Measurements from ENCODE around the gene ITM2B. TPM values are rescaled to one million over a fixed set of nuclear protein-coding genes. Genes with fewer than 3 reads are reported as not detected.
"Not testable (repeated sequence)": the region's sequence is repeated elsewhere in the genome, so short reads cannot be mapped to it uniquely, and the experiment has no call there.

The ITM2B gene
- total RNA-seq, 1 donor from 2014 or later: 244 TPM

- no peak for DNase-seq (ENCODE audit: low spot score in 2 of 2, unreplicated experiment in 2 of 2)
- no peak for TF ChIP-seq CTCF (IDR thresholded peaks at IDR 0.05; ENCODE audit: unreplicated experiment)
- H3K27ac Mint-ChIP-seq: no peak overlapping the region
- no peak overlapping the region for H3K4me3 Mint-ChIP-seq
- H3K36me3 Mint-ChIP-seq: no peaks in the 10 kb centered on the region
- no peaks in the 10 kb centered on the region for H3K4me1 Mint-ChIP-seq
- H3K9me3 Mint-ChIP-seq: no peaks in the 10 kb centered on the region
- H3K27me3 Mint-ChIP-seq (ENCODE audit: low read depth): peaks cover 2% of the 10 kb centered on the region
Measured at GRCh38 chr13:48188601-48189000, 44.4 kb upstream of the ITM2B start.

DNA sequence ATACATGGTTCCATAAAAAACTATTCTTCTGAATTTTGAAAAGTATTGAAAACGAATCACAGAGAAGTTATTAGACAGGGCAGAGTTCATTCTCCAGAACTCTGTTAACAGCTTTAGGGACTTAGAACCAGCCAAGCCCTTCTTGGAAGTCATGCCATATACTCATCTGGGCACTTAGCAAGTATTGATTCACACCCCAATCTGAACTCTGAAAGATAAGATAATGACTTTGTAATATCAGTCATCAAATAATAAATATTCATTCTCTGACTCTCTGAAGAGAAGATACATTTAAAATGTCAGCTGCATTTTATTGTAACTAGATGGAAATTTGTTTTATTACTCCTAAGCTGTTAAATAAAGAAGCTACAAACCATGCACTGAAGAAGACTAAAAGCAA, 43.8 kb upstream of the ITM2B start:
- no peak for TF ChIP-seq CTCF (IDR thresholded peaks at IDR 0.05; ENCODE audit: unreplicated experiment)
- no peak overlapping the region for H3K4me3 Mint-ChIP-seq
- no peak for DNase-seq (ENCODE audit: low spot score in 2 of 2, unreplicated experiment in 2 of 2)
- peaks cover 2% of the 10 kb centered on the region for H3K27me3 Mint-ChIP-seq (ENCODE audit: low read depth)
- H3K27ac Mint-ChIP-seq: no peak overlapping the region
- no peaks in the 10 kb centered on the region for H3K4me1 Mint-ChIP-seq
- H3K36me3 Mint-ChIP-seq: no peaks in the 10 kb centered on the region
- no peaks in the 10 kb centered on the region for H3K9me3 Mint-ChIP-seq

DNA sequence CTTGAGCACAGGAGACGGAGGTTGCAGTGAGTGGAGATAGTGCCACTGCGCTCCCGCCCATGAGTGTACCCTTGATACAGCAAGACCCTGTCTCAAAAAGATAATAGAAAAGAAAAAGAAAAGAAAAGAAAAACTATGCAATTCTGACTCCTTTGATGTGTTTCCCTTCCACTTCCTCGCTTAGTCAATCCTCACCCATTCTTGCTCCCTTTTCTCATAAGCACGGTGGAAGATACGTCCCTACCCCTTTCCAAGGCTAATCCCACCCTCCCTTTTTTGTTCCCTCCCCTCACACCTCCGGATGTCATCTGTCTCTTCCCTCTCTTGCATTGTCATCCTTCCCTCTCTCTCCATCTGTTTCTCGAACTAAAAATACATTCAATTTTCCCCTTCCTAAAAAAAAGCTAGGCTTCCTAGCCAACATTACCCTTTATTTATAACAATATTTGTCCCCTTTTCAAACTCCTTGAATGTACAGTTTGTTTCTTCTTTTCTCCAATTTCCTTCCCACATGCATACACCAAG, 40.5 kb upstream of the ITM2B start:
- TF ChIP-seq CTCF (IDR thresholded peaks at IDR 0.05; ENCODE audit: unreplicated experiment): no peak
- H3K27me3 Mint-ChIP-seq (ENCODE audit: low read depth): peaks cover 2% of the 10 kb centered on the region
- no peak for DNase-seq (ENCODE audit: low spot score in 2 of 2, unreplicated experiment in 2 of 2)
- H3K36me3 Mint-ChIP-seq: no peaks in the 10 kb centered on the region
- H3K4me1 Mint-ChIP-seq: no peaks in the 10 kb centered on the region
- no peak overlapping the region for H3K4me3 Mint-ChIP-seq
- no peak overlapping the region for H3K27ac Mint-ChIP-seq
- peaks cover 5% of the 10 kb centered on the region for H3K9me3 Mint-ChIP-seq

DNA sequence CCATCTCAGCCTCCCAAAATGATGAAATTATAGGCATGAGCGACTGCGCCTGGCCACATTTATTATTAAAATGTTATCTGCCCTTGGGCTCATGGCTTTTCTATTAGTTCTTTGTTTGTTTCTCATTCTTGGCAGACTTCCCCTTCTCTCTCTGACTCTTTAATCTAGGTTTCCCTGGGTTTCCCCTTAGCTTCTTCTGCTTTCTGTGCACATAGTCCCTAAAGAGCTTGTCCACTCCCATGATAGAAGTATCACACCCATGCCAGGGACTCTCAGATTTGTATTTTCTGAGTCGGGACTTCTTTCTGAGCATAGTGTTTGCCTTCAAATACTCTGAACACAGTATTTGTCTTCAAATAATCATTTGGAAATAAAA, 38.6 kb upstream of the ITM2B start:
- H3K27ac Mint-ChIP-seq: no peak overlapping the region
- H3K36me3 Mint-ChIP-seq: no peaks in the 10 kb centered on the region
- no peak for TF ChIP-seq CTCF (IDR thresholded peaks at IDR 0.05; ENCODE audit: unreplicated experiment)
- no peaks in the 10 kb centered on the region for H3K27me3 Mint-ChIP-seq (ENCODE audit: low read depth)
- no peak overlapping the region for H3K4me3 Mint-ChIP-seq
- DNase-seq (ENCODE audit: low spot score in 2 of 2, unreplicated experiment in 2 of 2): no peak
- H3K4me1 Mint-ChIP-seq: no peaks in the 10 kb centered on the region
- peaks cover 5% of the 10 kb centered on the region for H3K9me3 Mint-ChIP-seq

- Mint-ChIP-seq H3K27ac (no peak overlapping the region), H3K9me3 (peaks cover 21% of the 10 kb centered on the region), H3K36me3 (no peaks in the 10 kb centered on the region), H3K4me1 (no peaks in the 10 kb centered on the region), H3K4me3 (no peak overlapping the region), H3K27me3 (ENCODE audit: low read depth) (peaks cover 6% of the 10 kb centered on the region)
- TF ChIP-seq CTCF (IDR thresholded peaks at IDR 0.05; ENCODE audit: unreplicated experiment): no peak
- DNase-seq (ENCODE audit: low spot score in 2 of 2, unreplicated experiment in 2 of 2): no peak
Measured at GRCh38 chr13:48199404-48199946, 33.5 kb upstream of the ITM2B start.

DNA sequence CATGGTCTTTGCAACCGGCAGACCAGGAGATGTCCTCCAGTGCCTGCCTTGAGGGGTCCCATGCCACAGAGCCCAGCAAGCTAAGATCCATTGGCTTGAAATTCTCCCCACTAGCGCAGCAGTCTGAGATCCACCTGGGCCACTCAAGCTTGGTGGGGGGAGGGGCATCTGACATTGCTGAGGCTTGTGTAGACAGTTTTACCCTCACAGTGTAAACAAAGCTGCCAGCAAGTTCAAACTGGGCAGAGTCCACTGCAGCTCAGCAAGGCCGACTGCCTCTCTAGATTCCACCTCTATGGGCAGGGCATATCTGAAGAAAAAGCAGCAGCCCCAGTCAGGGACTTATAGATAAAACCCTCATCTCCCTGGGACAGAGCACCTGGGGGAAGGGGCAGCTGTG, 32.0 kb upstream of the ITM2B start:
- no peak overlapping the region for H3K4me3 Mint-ChIP-seq
- H3K27ac Mint-ChIP-seq: no peak overlapping the region
- H3K4me1 Mint-ChIP-seq: no peaks in the 10 kb centered on the region
- H3K9me3 Mint-ChIP-seq: peaks cover 31% of the 10 kb centered on the region
- peaks cover 6% of the 10 kb centered on the region for H3K27me3 Mint-ChIP-seq (ENCODE audit: low read depth)
- TF ChIP-seq CTCF (IDR thresholded peaks at IDR 0.05; ENCODE audit: unreplicated experiment): no peak
- no peak for DNase-seq (ENCODE audit: low spot score in 2 of 2, unreplicated experiment in 2 of 2)
- no peaks in the 10 kb centered on the region for H3K36me3 Mint-ChIP-seq

DNA sequence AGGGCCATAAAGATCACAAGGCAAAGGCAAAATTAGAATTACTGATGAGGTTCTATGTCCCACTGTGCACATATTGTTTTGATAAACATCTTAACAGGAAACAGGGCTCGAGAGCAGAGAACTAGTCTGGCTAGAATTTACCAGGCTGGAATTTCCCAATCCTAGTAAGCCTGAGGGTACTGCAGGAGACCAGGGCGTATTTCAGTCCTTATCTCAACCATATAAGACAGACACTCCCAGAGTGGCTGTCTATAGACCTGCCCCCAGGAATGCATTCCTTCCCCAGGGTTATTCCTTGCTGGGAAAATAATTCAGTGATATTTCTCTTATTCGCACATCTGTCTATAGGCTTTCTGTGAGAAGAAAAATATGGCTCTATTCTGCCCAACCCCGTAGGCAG, 25.8 kb upstream of the ITM2B start:
- H3K36me3 Mint-ChIP-seq; H3K4me1 Mint-ChIP-seq; H3K27ac Mint-ChIP-seq; H3K4me3 Mint-ChIP-seq; H3K27me3 Mint-ChIP-seq (ENCODE audit: low read depth); DNase-seq (ENCODE audit: low spot score in 2 of 2, unreplicated experiment in 2 of 2): not testable (repeated sequence)
- peaks cover 31% of the 10 kb centered on the region for H3K9me3 Mint-ChIP-seq
